GM12875 (cell line): ENCODE results near the gene CTIF.

ENCODE experiments used
- H3K4me3 ChIP-seq: one replicate; pipeline ENCODE4 v1.5.1; 2011; ENCODE audit warnings: low read depth, low read length, control low read depth
- TF ChIP-seq, protein P1 (sequence below): IDR thresholded peaks from 2 replicates; pipeline ENCODE4 v1.5.1; 2011; ENCODE audit warnings: low read depth, mild to moderate bottlenecking, control low read depth, inconsistent platforms, low read length, moderate library complexity, borderline replicate concordance; ENCODE audit not compliant: insufficient read depth

The CTIF gene

DNA sequence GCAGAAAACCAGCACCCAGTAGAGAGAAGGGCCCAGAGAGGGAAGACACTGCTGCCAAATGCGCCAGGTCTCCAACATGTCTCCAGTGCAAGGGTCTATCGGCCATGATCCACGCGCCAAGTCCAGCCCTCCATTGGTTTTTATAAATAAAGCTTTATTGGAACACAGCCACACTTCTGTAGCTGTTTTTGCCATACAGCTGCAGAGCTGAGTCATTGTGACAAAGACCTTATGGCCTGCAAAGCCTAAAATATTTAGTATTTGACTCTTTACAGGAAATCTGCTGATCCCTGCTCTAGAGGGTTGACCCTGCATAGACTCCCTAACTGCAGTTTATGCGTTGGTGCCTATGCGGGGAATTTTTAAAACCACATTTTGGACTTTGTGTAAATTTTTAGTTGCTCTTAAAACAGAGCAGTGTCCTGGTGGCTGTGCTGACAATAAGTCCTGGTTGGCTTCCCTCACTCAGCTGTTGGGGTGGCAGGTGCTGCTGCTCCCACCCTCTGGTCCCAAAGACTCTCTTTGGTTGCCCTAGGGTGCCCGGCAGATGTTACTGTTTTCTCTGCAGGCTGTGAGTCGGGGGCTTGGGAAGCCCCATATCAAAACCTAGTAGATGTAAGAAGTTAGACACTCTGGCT is 154.9 kb downstream of the CTIF start:
- no peak overlapping the region for H3K4me3 ChIP-seq
- TF ChIP-seq, protein P1, sequence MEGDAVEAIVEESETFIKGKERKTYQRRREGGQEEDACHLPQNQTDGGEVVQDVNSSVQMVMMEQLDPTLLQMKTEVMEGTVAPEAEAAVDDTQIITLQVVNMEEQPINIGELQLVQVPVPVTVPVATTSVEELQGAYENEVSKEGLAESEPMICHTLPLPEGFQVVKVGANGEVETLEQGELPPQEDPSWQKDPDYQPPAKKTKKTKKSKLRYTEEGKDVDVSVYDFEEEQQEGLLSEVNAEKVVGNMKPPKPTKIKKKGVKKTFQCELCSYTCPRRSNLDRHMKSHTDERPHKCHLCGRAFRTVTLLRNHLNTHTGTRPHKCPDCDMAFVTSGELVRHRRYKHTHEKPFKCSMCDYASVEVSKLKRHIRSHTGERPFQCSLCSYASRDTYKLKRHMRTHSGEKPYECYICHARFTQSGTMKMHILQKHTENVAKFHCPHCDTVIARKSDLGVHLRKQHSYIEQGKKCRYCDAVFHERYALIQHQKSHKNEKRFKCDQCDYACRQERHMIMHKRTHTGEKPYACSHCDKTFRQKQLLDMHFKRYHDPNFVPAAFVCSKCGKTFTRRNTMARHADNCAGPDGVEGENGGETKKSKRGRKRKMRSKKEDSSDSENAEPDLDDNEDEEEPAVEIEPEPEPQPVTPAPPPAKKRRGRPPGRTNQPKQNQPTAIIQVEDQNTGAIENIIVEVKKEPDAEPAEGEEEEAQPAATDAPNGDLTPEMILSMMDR = no peak

DNA sequence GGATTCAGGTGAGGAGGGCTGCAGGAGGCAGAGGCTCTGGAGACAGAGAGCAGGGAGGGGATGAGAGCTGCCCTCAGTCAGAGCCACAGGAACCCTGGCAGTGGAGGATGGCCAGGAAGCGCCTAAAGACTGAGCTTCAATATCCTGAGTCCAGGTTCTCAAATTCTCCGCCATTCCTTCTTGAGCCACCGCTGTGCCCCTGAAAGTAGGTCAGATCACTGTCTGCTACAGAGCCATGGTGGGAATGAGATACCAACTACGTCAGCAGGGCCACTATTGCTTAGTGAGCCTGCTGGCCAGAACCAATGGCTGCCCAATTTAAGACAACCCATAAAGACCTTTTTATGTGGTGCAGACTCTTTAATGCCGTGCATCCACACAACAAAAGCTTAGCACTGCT is 155.5 kb downstream of the CTIF start:
- H3K4me3 ChIP-seq = no peak overlapping the region
- TF ChIP-seq, protein P1 = no peak

DNA sequence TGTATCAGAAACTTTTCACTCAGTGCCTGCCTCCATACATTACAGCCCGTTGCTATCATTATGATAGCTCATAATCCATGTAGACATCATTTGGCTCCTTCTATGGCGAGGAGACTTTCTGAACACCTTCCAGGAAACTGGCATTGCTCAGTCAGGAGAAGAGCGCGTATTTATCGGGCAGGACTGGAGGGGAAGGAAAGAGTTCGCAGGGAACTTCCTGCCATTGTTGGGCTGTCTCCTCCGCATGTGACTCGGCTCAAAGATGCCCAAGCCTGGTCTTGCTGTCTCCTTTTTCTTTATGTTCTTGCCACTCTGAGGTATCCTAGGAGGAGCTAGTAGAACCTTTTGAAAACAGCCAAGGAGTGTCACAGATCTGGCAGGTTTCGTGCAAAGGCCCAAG is 156.8 kb downstream of the CTIF start:
- no peak overlapping the region for H3K4me3 ChIP-seq
- TF ChIP-seq, protein P1 = no peak

DNA sequence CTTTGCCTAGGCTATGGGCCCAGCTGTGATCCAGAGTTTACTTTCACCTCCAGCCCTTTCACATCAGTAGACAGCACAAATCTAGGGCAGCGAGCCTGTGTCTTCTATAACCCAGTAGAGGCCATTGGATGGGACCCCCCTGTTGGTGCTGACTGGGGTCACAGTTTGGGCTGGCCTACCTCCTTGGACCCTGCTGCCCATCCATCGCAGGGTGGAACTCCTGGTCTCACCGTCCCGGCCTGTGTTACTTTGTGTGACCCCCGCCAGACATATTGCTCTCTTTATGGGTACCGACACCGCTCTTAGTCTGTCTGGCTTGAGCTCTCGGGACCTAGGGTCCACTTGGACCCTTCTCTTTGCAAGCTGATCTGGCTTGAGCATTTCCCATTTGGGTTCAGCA is 157.4 kb downstream of the CTIF start:
- TF ChIP-seq, protein P1 = no peak
- H3K4me3 ChIP-seq = no peak overlapping the region

DNA sequence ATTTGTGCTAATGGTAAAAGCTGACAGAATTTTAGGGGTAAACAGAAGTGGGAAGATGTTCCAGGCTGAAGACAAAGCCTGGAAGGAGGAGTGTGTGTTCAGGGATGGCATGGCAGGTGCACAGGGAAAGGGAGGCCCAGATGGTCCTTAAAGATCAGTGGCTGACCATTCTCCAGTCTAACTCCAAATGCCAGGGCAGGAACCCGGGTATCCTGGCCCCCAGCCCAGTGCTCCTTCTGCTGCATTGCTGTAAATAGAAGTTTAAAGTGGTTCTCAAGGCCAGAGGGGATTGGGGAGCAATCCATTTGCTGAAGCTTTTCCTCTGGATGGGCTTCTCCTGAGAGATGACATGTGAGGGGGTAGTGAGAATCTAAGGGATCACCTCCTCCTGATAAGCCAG is 158.6 kb downstream of the CTIF start:
- H3K4me3 ChIP-seq = no peak overlapping the region
- TF ChIP-seq, protein P1 = no peak

DNA sequence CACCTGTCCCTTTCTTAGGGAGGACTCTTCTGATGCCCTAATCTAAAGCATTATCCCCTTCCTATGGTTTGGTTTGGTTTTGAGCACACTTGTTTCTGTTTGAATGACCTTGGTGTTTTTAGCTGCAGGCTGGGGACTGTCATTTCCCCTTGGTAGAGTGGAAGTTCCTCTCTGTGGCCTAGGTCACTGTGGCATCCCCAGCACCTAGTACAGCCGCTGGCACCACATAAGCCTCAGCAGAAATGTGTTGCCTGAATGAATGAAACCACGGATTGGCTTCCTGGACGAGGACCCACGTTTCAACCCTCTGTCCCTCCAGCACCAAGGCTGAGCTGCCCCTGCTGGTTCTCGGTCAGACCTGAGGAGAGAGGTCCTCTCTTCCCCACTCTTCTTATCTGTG is 159.9 kb downstream of the CTIF start:
- H3K4me3 ChIP-seq = no peak overlapping the region
- TF ChIP-seq, protein P1 = no peak

DNA sequence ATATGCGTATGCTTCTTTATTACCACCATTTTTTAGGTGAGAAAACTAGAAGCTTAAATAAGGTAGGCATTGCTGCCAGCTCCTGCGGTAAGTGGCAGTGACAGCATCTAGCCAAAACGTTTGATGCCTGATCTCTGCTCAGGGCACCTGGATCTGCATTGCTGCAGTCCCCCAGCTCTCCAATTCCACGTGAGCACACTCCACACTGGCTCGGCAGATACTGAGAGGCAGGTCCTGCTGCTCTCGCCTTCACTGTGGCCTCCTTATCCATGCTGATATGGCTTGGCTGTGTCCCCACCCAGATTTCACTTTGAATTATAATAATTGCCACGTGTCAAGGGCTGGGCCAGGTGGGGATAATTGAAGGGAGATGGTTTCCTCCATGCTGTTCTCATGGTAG is 160.9 kb downstream of the CTIF start:
- H3K4me3 ChIP-seq = no peak overlapping the region
- TF ChIP-seq, protein P1 = no peak
